ENCODE data around the gene BSG.

DNA sequence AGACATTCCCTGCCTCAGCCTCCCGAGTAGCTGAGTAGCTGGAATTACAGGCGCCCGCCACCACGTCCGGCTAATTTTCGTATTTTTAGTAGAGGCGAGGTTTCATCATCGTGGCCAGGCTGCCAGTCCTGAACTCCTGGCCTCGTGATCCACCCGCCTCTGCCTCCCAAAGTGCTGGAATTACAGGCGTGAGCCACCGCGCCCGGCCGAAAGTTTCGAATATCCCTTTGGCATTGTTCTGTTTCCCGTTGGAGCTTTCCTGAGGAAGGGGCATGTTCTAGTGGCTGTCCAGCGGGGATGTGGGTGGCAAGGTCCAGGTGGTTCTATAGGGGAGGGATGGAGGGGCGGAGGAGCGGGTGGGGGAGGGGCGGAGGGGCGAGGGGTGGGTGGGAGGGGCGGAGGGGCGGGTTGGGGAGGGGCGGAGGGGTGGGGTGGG, 2.1 kb upstream of the BSG start:
- TF ChIP-seq, protein P1, sequence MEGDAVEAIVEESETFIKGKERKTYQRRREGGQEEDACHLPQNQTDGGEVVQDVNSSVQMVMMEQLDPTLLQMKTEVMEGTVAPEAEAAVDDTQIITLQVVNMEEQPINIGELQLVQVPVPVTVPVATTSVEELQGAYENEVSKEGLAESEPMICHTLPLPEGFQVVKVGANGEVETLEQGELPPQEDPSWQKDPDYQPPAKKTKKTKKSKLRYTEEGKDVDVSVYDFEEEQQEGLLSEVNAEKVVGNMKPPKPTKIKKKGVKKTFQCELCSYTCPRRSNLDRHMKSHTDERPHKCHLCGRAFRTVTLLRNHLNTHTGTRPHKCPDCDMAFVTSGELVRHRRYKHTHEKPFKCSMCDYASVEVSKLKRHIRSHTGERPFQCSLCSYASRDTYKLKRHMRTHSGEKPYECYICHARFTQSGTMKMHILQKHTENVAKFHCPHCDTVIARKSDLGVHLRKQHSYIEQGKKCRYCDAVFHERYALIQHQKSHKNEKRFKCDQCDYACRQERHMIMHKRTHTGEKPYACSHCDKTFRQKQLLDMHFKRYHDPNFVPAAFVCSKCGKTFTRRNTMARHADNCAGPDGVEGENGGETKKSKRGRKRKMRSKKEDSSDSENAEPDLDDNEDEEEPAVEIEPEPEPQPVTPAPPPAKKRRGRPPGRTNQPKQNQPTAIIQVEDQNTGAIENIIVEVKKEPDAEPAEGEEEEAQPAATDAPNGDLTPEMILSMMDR (IDR thresholded peaks at IDR 0.05), result no peak
- no peak for TF ChIP-seq POLR2AphosphoS5 (IDR thresholded peaks at IDR 0.05)

Measured in prostate gland (tissue), 2 donors.